IMR-90 (cell line): Measurements from ENCODE around the gene FLT1.

ENCODE experiments used
- BHLHE40 ChIP-seq: fragments of 150-350 bp; IDR thresholded peaks from 2 replicates; pipeline ENCODE4 v1.6.1; 2016; ENCODE audit warnings: mild to moderate bottlenecking, low read depth, low read length
- CEBPB ChIP-seq: IDR thresholded peaks from 2 replicates; pipeline ENCODE4 v1.6.1; 2012; ENCODE audit warnings: low read depth, low read length, improper control_type of control experiment
- CTCF ChIP-seq: conservative IDR thresholded peaks from 2 replicates; pipeline ENCODE4 v1.5.1; 2012; ENCODE audit warnings: mild to moderate bottlenecking, low read depth, low read length, improper control_type of control experiment
- ELK1 ChIP-seq: fragments of 150-350 bp; IDR thresholded peaks from 2 replicates; pipeline ENCODE4 v1.6.1; 2016; ENCODE audit warnings: low read depth, mild to moderate bottlenecking, low read length, moderate library complexity, borderline replicate concordance
- MAFK ChIP-seq: IDR thresholded peaks from 2 replicates; pipeline ENCODE4 v1.6.1; 2012; ENCODE audit warnings: low read depth, low read length, improper control_type of control experiment
- MAZ ChIP-seq: IDR thresholded peaks from 2 replicates; pipeline ENCODE4 v1.6.1; 2012; ENCODE audit warnings: low read depth, mild to moderate bottlenecking, low read length, improper control_type of control experiment, moderate library complexity, borderline replicate concordance
- MXI1 ChIP-seq: IDR thresholded peaks from 2 replicates; pipeline ENCODE4 v1.6.1; 2012; ENCODE audit warnings: low read depth, mild to moderate bottlenecking, low read length, moderate library complexity, borderline replicate concordance
- POLR2A ChIP-seq: IDR thresholded peaks from 2 replicates; pipeline ENCODE4 v1.6.1; 2012; ENCODE audit warnings: mild to moderate bottlenecking, low read depth, low read length
- RCOR1 ChIP-seq: IDR thresholded peaks from 2 replicates; pipeline ENCODE4 v1.6.1; 2012; ENCODE audit warnings: mild to moderate bottlenecking, low read length, improper control_type of control experiment; ENCODE audit not compliant: insufficient replicate concordance
- RFX5 ChIP-seq: IDR thresholded peaks from 2 replicates; pipeline ENCODE4 v1.8.0; 2012; ENCODE audit warnings: low read depth, mild to moderate bottlenecking, low read length, moderate library complexity
- SMC3 ChIP-seq: fragments of 150-350 bp; IDR thresholded peaks from 2 replicates; pipeline ENCODE4 v1.6.1; 2016; ENCODE audit warnings: low read depth, mild to moderate bottlenecking, antibody characterized with exemption, low read length, moderate library complexity

GRCh38 chr13:28421676-28422410, 73.1 kb downstream of the FLT1 start:
- TF ChIP-seq MXI1: no peak
- no peak for TF ChIP-seq CTCF
- no peak for TF ChIP-seq CEBPB
- no peak for TF ChIP-seq POLR2A
- no peak for TF ChIP-seq RFX5
- peak; percentile 65 for TF ChIP-seq MAFK
- no peak for TF ChIP-seq ELK1
- no peak for TF ChIP-seq RCOR1
- no peak for TF ChIP-seq SMC3
- TF ChIP-seq BHLHE40: no peak
- TF ChIP-seq MAZ: no peak
